HepG2 (cell line): Measurements from ENCODE around the gene FBXW4. TPM values are rescaled to one million over a fixed set of nuclear protein-coding genes. Genes with fewer than 3 reads are reported as not detected.

ENCODE experiments used
- AHR ChIP-seq: IDR thresholded peaks from 2 replicates; pipeline ENCODE4 v1.6.1; 2018; ENCODE audit warnings: missing genetic modification reagents, missing compliant biosample characterization
- FOXC1 ChIP-seq: sonication (generic); formaldehyde crosslinking; IDR thresholded peaks from 2 replicates; pipeline ENCODE4 v1.8.0; 2022; ENCODE audit warnings: mild to moderate bottlenecking, missing genetic modification reagents, borderline replicate concordance
- MEF2D ChIP-seq: sonication (generic); formaldehyde crosslinking; IDR thresholded peaks from 2 replicates; pipeline ENCODE4 v1.5.1; 2020; ENCODE audit warnings: mild to moderate bottlenecking, missing genetic modification reagents
- MXI1 ChIP-seq: IDR thresholded peaks from 3 replicates; pipeline ENCODE4 v1.6.1; 2012; ENCODE audit warnings: low read depth, low read length, inconsistent platforms, borderline replicate concordance
- RCOR2 ChIP-seq: IDR thresholded peaks from 2 replicates; pipeline ENCODE4 v1.6.1; 2016; ENCODE audit warnings: missing biosample characterization, missing genetic modification reagents
- RERE ChIP-seq: IDR thresholded peaks from 2 replicates; pipeline ENCODE4 v1.6.1; 2016; ENCODE audit warnings: low read depth, missing genetic modification reagents, missing compliant biosample characterization
- ZC3H13 ChIP-seq: sonication (generic); formaldehyde crosslinking; IDR thresholded peaks from 2 replicates; pipeline ENCODE4 v1.8.1; 2023; ENCODE audit warnings: mild to moderate bottlenecking, missing genetic modification reagents, moderate library complexity
- ZFP82 ChIP-seq: sonication (generic); formaldehyde crosslinking; IDR thresholded peaks from 2 replicates; pipeline ENCODE4 v1.5.1; 2020; ENCODE audit warnings: mild to moderate bottlenecking, missing genetic modification reagents, borderline replicate concordance
- ZNF264 ChIP-seq: sonication (generic); formaldehyde crosslinking; IDR thresholded peaks from 2 replicates; pipeline ENCODE4 v1.4.0; 2020; ENCODE audit warnings: missing genetic modification reagents
- ZNF282 ChIP-seq: fragments of 450-650 bp; IDR thresholded peaks from 2 replicates; pipeline ENCODE4 v1.6.1; 2018; ENCODE audit not compliant: partially characterized antibody
- ZNF407 ChIP-seq: sonication (generic); formaldehyde crosslinking; IDR thresholded peaks from one replicate; pipeline ENCODE4 v1.5.1; 2020; ENCODE audit warnings: mild to moderate bottlenecking, missing genetic modification reagents; ENCODE audit errors: not compliant biosample characterization
- polyA plus RNA-seq, 8 experiments: library from polyadenylated mRNA; depleted of rRNA in 3 of 8; stranded (reverse) in 7 of 8; unstranded in 1 of 8; fragments of >200 nt; fragmentation: Illumina TruSeq in 4 of 8; extraction: Trizol in 4 of 8; gene quantifications; 2 replicates each; pipeline versions ENCODE4 v1.2.1 to v1.2.3, GENCODE V29; 2011 to 2016; ENCODE audit warnings: low read depth in 4 of 8, missing spikeins in 1 of 8, mixed read lengths in 1 of 8; ENCODE audit not compliant: insufficient read depth in 1 of 8
- total RNA-seq, 5 experiments: library from RNA; depleted of rRNA; stranded (reverse); fragments of >200 nt; fragmentation: Illumina TruSeq; extraction: Trizol; gene quantifications; 2 replicates each; pipeline ENCODE4 v1.2.3, GENCODE V29; 2016; ENCODE audit warnings: low read depth in 1 of 5
- TF ChIP-seq, protein P1 (sequence below), 2 experiments: sonication (generic) in 1 of 2; formaldehyde crosslinking in 1 of 2; IDR thresholded peaks; 2 replicates each; pipeline versions ENCODE4 v1.4.0 to v1.6.1; 2018 to 2020; ENCODE audit warnings: missing genetic modification reagents in 2 of 2, borderline replicate concordance in 1 of 2, low read depth in 1 of 2, mild to moderate bottlenecking in 1 of 2, missing biosample characterization in 1 of 2

FBXW4 gene
- total and polyA plus RNA-seq, 2 of the 13 experiments (the other 11 are each of a cell fraction or from before 2014, with no cell fraction given) = 23.5 to 33.7 TPM

DNA sequence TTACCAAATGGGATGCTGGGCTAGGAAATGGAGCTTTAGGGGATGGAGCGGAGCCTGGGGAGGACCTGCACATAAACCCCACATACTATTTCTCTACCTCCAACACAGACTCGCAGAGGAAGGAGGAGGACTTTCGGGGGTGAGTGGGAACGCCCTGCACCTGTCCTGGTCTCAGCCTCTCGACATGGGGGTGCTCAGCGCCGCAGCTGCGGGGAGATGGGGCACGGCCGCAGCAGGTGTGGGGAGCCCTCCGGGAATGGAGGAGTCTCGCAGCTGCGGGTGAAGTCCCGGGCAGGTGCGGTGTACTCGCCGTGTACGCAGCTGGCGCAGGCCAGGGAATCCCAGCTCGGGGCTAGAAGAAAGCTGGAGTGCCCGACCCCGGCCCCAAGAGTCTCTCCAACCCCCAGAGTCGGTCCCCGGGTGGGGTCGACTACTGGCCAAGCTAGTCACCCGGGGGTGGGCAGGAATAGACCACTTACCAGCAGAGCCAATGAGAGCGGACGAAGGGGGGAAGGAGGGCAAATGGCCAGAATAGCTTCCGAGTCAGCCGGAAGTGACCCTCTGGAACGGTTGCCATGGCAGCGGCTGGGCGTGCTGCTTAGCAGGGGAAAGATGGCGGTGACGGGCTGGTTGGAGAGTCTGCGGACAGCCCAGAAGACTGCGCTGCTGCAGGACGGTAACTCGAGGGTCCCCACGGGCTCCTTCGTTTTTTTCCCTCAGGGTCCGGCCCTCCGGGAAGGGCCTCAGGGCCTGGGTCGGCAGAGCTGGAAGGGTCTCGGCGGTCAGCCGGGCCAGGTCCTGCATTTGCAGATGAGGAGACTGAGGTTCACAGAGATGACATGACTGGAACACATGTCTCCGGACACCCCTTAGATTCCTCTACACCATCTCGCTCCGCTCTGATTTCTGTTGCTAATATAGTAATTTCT is 107.0 kb downstream of the FBXW4 start, which contains the start of the genes DPCD and POLL (continued):
- TF ChIP-seq ZFP82 (CRISPR knock-in tag) (peak; percentile 89), MXI1 (peak; percentile 96; the same call in 2 of the 3 replicates), RERE (no peak), MEF2D (no peak), ZNF407 (CRISPR knock-in tag) (no peak), ZC3H13 (CRISPR knock-in tag) (no peak), ZNF282 (no peak), FOXC1 (no peak), ZNF264 (CRISPR knock-in tag) (no peak), RCOR2 (no peak), AHR (CRISPR knock-in tag) (no peak)
- TF ChIP-seq, protein P1, sequence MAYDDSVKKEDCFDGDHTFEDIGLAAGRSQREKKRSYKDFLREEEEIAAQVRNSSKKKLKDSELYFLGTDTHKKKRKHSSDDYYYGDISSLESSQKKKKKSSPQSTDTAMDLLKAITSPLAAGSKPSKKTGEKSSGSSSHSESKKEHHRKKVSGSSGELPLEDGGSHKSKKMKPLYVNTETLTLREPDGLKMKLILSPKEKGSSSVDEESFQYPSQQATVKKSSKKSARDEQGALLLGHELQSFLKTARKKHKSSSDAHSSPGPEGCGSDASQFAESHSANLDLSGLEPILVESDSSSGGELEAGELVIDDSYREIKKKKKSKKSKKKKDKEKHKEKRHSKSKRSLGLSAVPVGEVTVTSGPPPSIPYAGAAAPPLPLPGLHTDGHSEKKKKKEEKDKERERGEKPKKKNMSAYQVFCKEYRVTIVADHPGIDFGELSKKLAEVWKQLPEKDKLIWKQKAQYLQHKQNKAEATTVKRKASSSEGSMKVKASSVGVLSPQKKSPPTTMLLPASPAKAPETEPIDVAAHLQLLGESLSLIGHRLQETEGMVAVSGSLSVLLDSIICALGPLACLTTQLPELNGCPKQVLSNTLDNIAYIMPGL (CRISPR knock-in tag; IDR thresholded peaks at IDR 0.05; ENCODE audit: borderline replicate concordance in 1 of 2, low read depth in 1 of 2) = peak; percentile 60 to 68; a peak in 3 of 4 replicates
